GM23338 (cell line): ENCODE measurements around the gene CEP295NL. TPM values are rescaled to one million over a fixed set of nuclear protein-coding genes. Genes with fewer than 3 reads are reported as not detected.

Experiments used
- ATAC-seq: fragments of 200-7000 bp; cut with Tn5 transposase; 3 replicates; pipeline ENCODE4 v1.9.1; 2020
- DNase-seq: peaks from one replicate; pipeline ENCODE4 v3.0.0-alpha.2; 2015; ENCODE audit warnings: low spot score
- H2AFZ ChIP-seq: fragments of 200-600 bp; sonication (generic); 2 replicates; pipeline ENCODE4 v1.8.0; 2016; ENCODE audit warnings: antibody characterized with exemption, mild to moderate bottlenecking, moderate library complexity
- H3F3A ChIP-seq: fragments of 200-600 bp; sonication (generic); replicated peaks from 2 replicates; pipeline ENCODE4 v1.8.0; 2017; ENCODE audit warnings: antibody characterized with exemption, mixed run types, low read depth
- H3K27ac ChIP-seq: fragments of 200-600 bp; sonication (generic); 2 replicates; pipeline ENCODE4 v1.6.1; 2016; ENCODE audit warnings: low read depth
- H3K27me3 ChIP-seq: fragments of 200-600 bp; sonication (generic); 2 replicates; pipeline ENCODE4 v1.8.0; 2016; ENCODE audit warnings: mild to moderate bottlenecking, mixed run types, moderate library complexity; ENCODE audit not compliant: insufficient read depth
- H3K36me3 ChIP-seq: fragments of 200-600 bp; sonication (generic); 2 replicates; pipeline ENCODE4 v1.8.0; 2016; ENCODE audit warnings: mild to moderate bottlenecking; ENCODE audit not compliant: insufficient read depth
- H3K4me1 ChIP-seq: fragments of 200-600 bp; sonication (generic); 2 replicates; pipeline ENCODE4 v1.8.0; 2016; ENCODE audit warnings: mild to moderate bottlenecking, moderate library complexity; ENCODE audit not compliant: insufficient read depth
- H3K4me2 ChIP-seq: fragments of 200-600 bp; sonication (generic); 2 replicates; pipeline ENCODE4 v1.7.1; 2017; ENCODE audit warnings: mixed run types
- H3K4me3 ChIP-seq: fragments of 200-600 bp; sonication (generic); 2 replicates; pipeline ENCODE4 v1.6.1; 2016; ENCODE audit warnings: mixed run types
- H3K79me2 ChIP-seq: fragments of 200-600 bp; sonication (generic); replicated peaks from 2 replicates; pipeline ENCODE4 v1.8.0; 2017; ENCODE audit warnings: mild to moderate bottlenecking; ENCODE audit not compliant: insufficient read depth
- H3K9me2 ChIP-seq: fragments of 200-600 bp; sonication (generic); 2 replicates; pipeline ENCODE4 v1.8.0; 2017; ENCODE audit not compliant: insufficient read depth
- H4K20me1 ChIP-seq: fragments of 200-600 bp; sonication (generic); replicated peaks from 2 replicates; pipeline ENCODE4 v1.8.0; 2017; ENCODE audit warnings: mild to moderate bottlenecking; ENCODE audit not compliant: insufficient read depth
- H3K27ac Mint-ChIP-seq: 2 replicates; pipeline ENCODE4 v1.8.0; 2020; ENCODE audit warnings: inconsistent platforms, mild to moderate bottlenecking, moderate library complexity, mixed read lengths
- H3K27me3 Mint-ChIP-seq: 3 replicates; pipeline ENCODE4 v1.8.0; 2022; ENCODE audit warnings: low read depth, mild to moderate bottlenecking, moderate library complexity, mixed read lengths, inconsistent platforms; ENCODE audit not compliant: insufficient read depth, poor library complexity
- H3K36me3 Mint-ChIP-seq: 3 replicates; pipeline ENCODE4 v1.8.0; 2021; ENCODE audit warnings: low read depth, mild to moderate bottlenecking, inconsistent platforms, moderate library complexity, mixed read lengths
- H3K4me1 Mint-ChIP-seq: 3 replicates; pipeline ENCODE4 v1.8.0; 2020; ENCODE audit warnings: mild to moderate bottlenecking, inconsistent platforms, mixed read lengths
- H3K4me3 Mint-ChIP-seq: 3 replicates; pipeline ENCODE4 v1.8.0; 2021; ENCODE audit warnings: moderate library complexity, mild to moderate bottlenecking, inconsistent platforms, mixed read lengths
- H3K9me3 Mint-ChIP-seq: 3 replicates; pipeline ENCODE4 v1.8.0; 2020; ENCODE audit warnings: moderate library complexity, mild to moderate bottlenecking, inconsistent platforms, mixed read lengths
- CREB1 ChIP-seq: fragments of 250-450 bp; sonication (Bioruptor Pico); IDR thresholded peaks from 2 replicates; pipeline ENCODE4 v1.5.0; 2020; ENCODE audit warnings: low read depth, mild to moderate bottlenecking, moderate library complexity
- CTCF ChIP-seq, 2 experiments: fragments of 200-600 bp in 1 of 2; sonication (generic) in 1 of 2; conservative IDR thresholded peaks; 2 replicates each; pipeline versions ENCODE4 v1.5.1 to v1.6.1; 2016 to 2017; ENCODE audit warnings: antibody characterized with exemption in 2 of 2, low read depth in 2 of 2, mild to moderate bottlenecking in 2 of 2, moderate library complexity in 1 of 2
- EZH2 ChIP-seq: fragments of 200-600 bp; sonication (generic); IDR thresholded peaks from one replicate; pipeline ENCODE4 v1.8.0; 2017; ENCODE audit warnings: antibody characterized with exemption, mild to moderate bottlenecking, low read depth; ENCODE audit not compliant: unreplicated experiment
- EZH2phosphoT487 ChIP-seq: fragments of 200-600 bp; sonication (generic); IDR thresholded peaks from one replicate; pipeline ENCODE4 v1.8.1; 2018; ENCODE audit warnings: antibody characterized with exemption; ENCODE audit not compliant: unreplicated experiment
- JUNB ChIP-seq: IDR thresholded peaks from one replicate; pipeline ENCODE4 v1.6.1; 2016; ENCODE audit warnings: antibody characterized with exemption; ENCODE audit not compliant: unreplicated experiment
- NANOG ChIP-seq: IDR thresholded peaks from 2 replicates; pipeline ENCODE4 v1.6.1; 2016; ENCODE audit warnings: antibody characterized with exemption, borderline replicate concordance
- POLR2AphosphoS5 ChIP-seq: IDR thresholded peaks from 2 replicates; pipeline ENCODE4 v1.6.1; 2016; ENCODE audit warnings: antibody characterized with exemption, low read depth
- STAT1 ChIP-seq: IDR thresholded peaks from one replicate; pipeline ENCODE4 v1.6.1; 2016; ENCODE audit warnings: antibody characterized with exemption; ENCODE audit not compliant: unreplicated experiment
- ZNF331 ChIP-seq: fragments of 250-450 bp; sonication (Bioruptor Pico); IDR thresholded peaks from 2 replicates; pipeline ENCODE4 v1.5.0; 2020; ENCODE audit warnings: low read depth, mild to moderate bottlenecking, moderate library complexity
- ZNF462 ChIP-seq: fragments of 250-450 bp; sonication (Bioruptor Pico); IDR thresholded peaks from 2 replicates; pipeline ENCODE4 v1.5.0; 2020; ENCODE audit warnings: mild to moderate bottlenecking, moderate library complexity
- polyA plus RNA-seq: library from polyadenylated mRNA; unstranded; fragments of >200 nt; fragmentation: Nextera tagmentation; extraction: Ambion mirVana; gene quantifications from 2 replicates; pipeline ENCODE4 v1.2.1, GENCODE V29; 2016
- total RNA-seq: library from RNA; depleted of rRNA; stranded (reverse); fragments of >200 nt; shearing (Covaris generic); gene quantifications from 2 replicates; pipeline ENCODE4 v1.2.3, GENCODE V29; 2014
- TF ChIP-seq, protein P1 (sequence below): IDR thresholded peaks from 2 replicates; pipeline ENCODE4 v1.6.1; 2016; ENCODE audit warnings: antibody characterized with exemption

CEP295NL gene
- total and polyA plus RNA-seq, 2 experiments from 2014 or later, result 0.69 TPM; not detected in 1

DNA sequence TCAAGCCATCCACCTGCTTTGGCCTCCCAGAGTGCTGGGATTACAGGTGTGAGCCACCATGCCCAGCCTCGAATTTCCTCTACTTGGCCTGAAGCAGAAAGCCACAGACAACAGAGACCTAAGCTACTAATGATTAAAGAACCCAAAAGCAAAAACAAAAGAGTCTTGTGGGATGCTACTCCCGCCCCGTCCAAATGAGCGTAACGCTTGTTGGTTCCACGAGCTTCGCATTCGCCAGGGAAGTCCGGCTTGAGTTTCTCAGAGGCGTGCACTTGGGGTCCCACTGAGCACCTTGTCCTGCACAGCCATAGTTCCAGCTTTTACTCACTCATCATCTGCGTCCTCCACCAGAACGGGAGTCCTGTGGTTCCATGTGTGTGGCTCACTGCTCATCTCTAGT lies 16.0 kb downstream of the CEP295NL start:
- Histone ChIP-seq H3K79me2 (peaks cover 7% of the 10 kb centered on the region), H3K27me3 (no peaks in the 10 kb centered on the region), H3K4me2 (no peak overlapping the region), H3K36me3 (no peaks in the 10 kb centered on the region), H3K4me3 (no peak overlapping the region), H4K20me1 (no peaks in the 10 kb centered on the region), H3K9me2 (no peaks in the 10 kb centered on the region), H3K27ac (no peak overlapping the region), H3K4me1 (peaks cover 14% of the 10 kb centered on the region), H3F3A (0 out of 2 replicates have a peak, but pooled peaks cover 2% of the 10 kb centered on the region), H2AFZ (no peak overlapping the region)
- H3K27me3 Mint-ChIP-seq, result no peaks in the 10 kb centered on the region
- H3K27ac Mint-ChIP-seq, result no peak overlapping the region
- no peaks in the 10 kb centered on the region for H3K36me3 Mint-ChIP-seq
- DNase-seq (no peak), ATAC-seq (no peak)
- H3K4me1 Mint-ChIP-seq, result peaks cover 33% of the 10 kb centered on the region
- TF ChIP-seq, protein P1, sequence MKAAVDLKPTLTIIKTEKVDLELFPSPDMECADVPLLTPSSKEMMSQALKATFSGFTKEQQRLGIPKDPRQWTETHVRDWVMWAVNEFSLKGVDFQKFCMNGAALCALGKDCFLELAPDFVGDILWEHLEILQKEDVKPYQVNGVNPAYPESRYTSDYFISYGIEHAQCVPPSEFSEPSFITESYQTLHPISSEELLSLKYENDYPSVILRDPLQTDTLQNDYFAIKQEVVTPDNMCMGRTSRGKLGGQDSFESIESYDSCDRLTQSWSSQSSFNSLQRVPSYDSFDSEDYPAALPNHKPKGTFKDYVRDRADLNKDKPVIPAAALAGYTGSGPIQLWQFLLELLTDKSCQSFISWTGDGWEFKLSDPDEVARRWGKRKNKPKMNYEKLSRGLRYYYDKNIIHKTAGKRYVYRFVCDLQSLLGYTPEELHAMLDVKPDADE, result no peak
- no peak for TF ChIP-seq NANOG
- no peak for TF ChIP-seq JUNB
- no peak for TF ChIP-seq ZNF331 (CRISPR knock-in tag)
- no peak for TF ChIP-seq EZH2phosphoT487
- no peak for TF ChIP-seq CREB1 (CRISPR knock-in tag)
- TF ChIP-seq EZH2, result no peak
- no peak for TF ChIP-seq STAT1
- no peak for TF ChIP-seq ZNF462 (CRISPR knock-in tag)
- no peak for TF ChIP-seq POLR2AphosphoS5
- TF ChIP-seq CTCF (conservative IDR thresholded peaks at IDR 0.05; ENCODE audit: low read depth in 2 of 2), result no peak
- no peaks in the 10 kb centered on the region for H3K9me3 Mint-ChIP-seq
- H3K4me3 Mint-ChIP-seq, result no peak overlapping the region
